Measurements from ENCODE around the gene CHST8.

The CHST8 gene

GRCh38 chr19:33669376-33669775 lies 47.6 kb downstream of the CHST8 start:
- no peak for DNase-seq (ENCODE audit: low read depth)
- no peak for TF ChIP-seq CTCF (IDR thresholded peaks at IDR 0.05; ENCODE audit: low read depth, low read length, missing control alignments)
- no peak overlapping the region for H3K4me3 ChIP-seq (ENCODE audit: low read depth, low read length)
- in situ Hi-C loops (cut with HindIII; ENCODE audit: low sequenced_read_pairs) = no loop called here

- no peak for DNase-seq (ENCODE audit: low read depth)
- no peak overlapping the region for H3K4me3 ChIP-seq (ENCODE audit: low read depth, low read length)
- TF ChIP-seq CTCF (IDR thresholded peaks at IDR 0.05; ENCODE audit: low read depth, low read length, missing control alignments) = no peak
- in situ Hi-C loops (cut with HindIII; ENCODE audit: low sequenced_read_pairs) = no loop called here
Observed at GRCh38 chr19:33670398-33670797, 48.6 kb downstream of the CHST8 start.

- no peak overlapping the region for H3K4me3 ChIP-seq (ENCODE audit: low read depth, low read length)
- DNase-seq (ENCODE audit: low read depth) = no peak
- TF ChIP-seq CTCF (IDR thresholded peaks at IDR 0.05; ENCODE audit: low read depth, low read length, missing control alignments) = no peak
- in situ Hi-C loops (cut with HindIII; ENCODE audit: low sequenced_read_pairs) = no loop called here
Observed at GRCh38 chr19:33671211-33671610, 49.5 kb downstream of the CHST8 start.

- in situ Hi-C loops (cut with HindIII; ENCODE audit: low sequenced_read_pairs) = no loop called here
- DNase-seq (ENCODE audit: low read depth) = no peak
- no peak overlapping the region for H3K4me3 ChIP-seq (ENCODE audit: low read depth, low read length)
- no peak for TF ChIP-seq CTCF (IDR thresholded peaks at IDR 0.05; ENCODE audit: low read depth, low read length, missing control alignments)
Observed at GRCh38 chr19:33673258-33673875, 51.6 kb downstream of the CHST8 start.

GRCh38 chr19:33673996-33674625 lies 52.4 kb downstream of the CHST8 start:
- in situ Hi-C loops (cut with HindIII; ENCODE audit: low sequenced_read_pairs) = no loop called here
- no peak for DNase-seq (ENCODE audit: low read depth)
- TF ChIP-seq CTCF (IDR thresholded peaks at IDR 0.05; ENCODE audit: low read depth, low read length, missing control alignments) = no peak
- no peak overlapping the region for H3K4me3 ChIP-seq (ENCODE audit: low read depth, low read length)

GRCh38 chr19:33674626-33675367 lies 53.0 kb downstream of the CHST8 start:
- no peak for DNase-seq (ENCODE audit: low read depth)
- in situ Hi-C loops (cut with HindIII; ENCODE audit: low sequenced_read_pairs) = no loop called here
- no peak overlapping the region for H3K4me3 ChIP-seq (ENCODE audit: low read depth, low read length)
- no peak for TF ChIP-seq CTCF (IDR thresholded peaks at IDR 0.05; ENCODE audit: low read depth, low read length, missing control alignments)
